Measurements from ENCODE around the gene GREB1L. TPM values are rescaled to one million over a fixed set of nuclear protein-coding genes. Genes with fewer than 3 reads are reported as not detected.

The GREB1L gene
- total RNA-seq, 6 experiments from 2014 or later, result 1.9 to 10.8 (median 2.3) TPM

GRCh38 chr18:21361307-21361880 is 119.4 kb downstream of the GREB1L start:
- H3K4me3 Mint-ChIP-seq, result no peak overlapping the region
- H3K27ac Mint-ChIP-seq, result no peak overlapping the region
- no peaks in the 10 kb centered on the region for H3K9me3 Mint-ChIP-seq
- H3K4me1 Mint-ChIP-seq (ENCODE audit: low read depth), result peaks cover 24% of the 10 kb centered on the region
- DNase-seq, result no peak
- no peaks in the 10 kb centered on the region; the same call in 1 of the 2 replicates for H3K27me3 Mint-ChIP-seq (ENCODE audit: insufficient read depth)
- no peak for TF ChIP-seq CTCF (IDR thresholded peaks at IDR 0.05)
- no peaks in the 10 kb centered on the region for H3K36me3 Mint-ChIP-seq (ENCODE audit: low read depth)

- no peaks in the 10 kb centered on the region for H3K36me3 Mint-ChIP-seq (ENCODE audit: low read depth)
- H3K4me3 Mint-ChIP-seq, result no peak overlapping the region
- H3K27me3 Mint-ChIP-seq (ENCODE audit: insufficient read depth), result no peaks in the 10 kb centered on the region; the same call in 1 of the 2 replicates
- TF ChIP-seq CTCF (IDR thresholded peaks at IDR 0.05), result no peak
- H3K27ac Mint-ChIP-seq, result no peak overlapping the region
- no peaks in the 10 kb centered on the region for H3K9me3 Mint-ChIP-seq
- peak; percentile 6 for DNase-seq
- H3K4me1 Mint-ChIP-seq (ENCODE audit: low read depth), result peaks cover 31% of the 10 kb centered on the region
These were observed 120.8 kb downstream of the GREB1L start for GRCh38 chr18:21362831-21363230.

GRCh38 chr18:21363348-21363747 is 121.3 kb downstream of the GREB1L start:
- H3K27me3 Mint-ChIP-seq (ENCODE audit: insufficient read depth), result no peaks in the 10 kb centered on the region; the same call in 1 of the 2 replicates
- DNase-seq, result no peak
- H3K36me3 Mint-ChIP-seq (ENCODE audit: low read depth), result no peaks in the 10 kb centered on the region
- peaks cover 35% of the 10 kb centered on the region for H3K4me1 Mint-ChIP-seq (ENCODE audit: low read depth)
- H3K4me3 Mint-ChIP-seq, result no peak overlapping the region
- no peaks in the 10 kb centered on the region for H3K9me3 Mint-ChIP-seq
- no peak for TF ChIP-seq CTCF (IDR thresholded peaks at IDR 0.05)
- no peak overlapping the region for H3K27ac Mint-ChIP-seq

- DNase-seq, result no peak
- Mint-ChIP-seq H3K27ac (no peak overlapping the region), H3K9me3 (no peaks in the 10 kb centered on the region), H3K36me3 (ENCODE audit: low read depth) (no peaks in the 10 kb centered on the region), H3K27me3 (ENCODE audit: insufficient read depth) (no peaks in the 10 kb centered on the region; the same call in 1 of the 2 replicates), H3K4me3 (no peak overlapping the region), H3K4me1 (ENCODE audit: low read depth) (peaks cover 45% of the 10 kb centered on the region)
- TF ChIP-seq CTCF (IDR thresholded peaks at IDR 0.05), result no peak
These were observed 122.4 kb downstream of the GREB1L start for GRCh38 chr18:21364471-21364870.

- Mint-ChIP-seq H3K27ac (no peak overlapping the region), H3K36me3 (ENCODE audit: low read depth) (no peaks in the 10 kb centered on the region), H3K27me3 (ENCODE audit: insufficient read depth) (no peaks in the 10 kb centered on the region), H3K4me1 (ENCODE audit: low read depth) (peaks cover 32% of the 10 kb centered on the region), H3K9me3 (no peaks in the 10 kb centered on the region), H3K4me3 (no peak overlapping the region)
- DNase-seq, result no peak
- TF ChIP-seq CTCF (IDR thresholded peaks at IDR 0.05), result no peak
These were observed 124.9 kb downstream of the GREB1L start for GRCh38 chr18:21366896-21367295.

Data from HFFc6 (cell line).